ENCODE measurements around the gene RNF14.

RNF14 gene

GRCh38 chr5:141931694-141932093 lies 37.2 kb upstream of the RNF14 start:
- Histone ChIP-seq H3K9me3 (ENCODE audit: control insufficient read depth, low read length) (no peaks in the 10 kb centered on the region), H3K27ac (ENCODE audit: insufficient read depth, low read length, poor library complexity, severe bottlenecking) (no peak overlapping the region), H3K27me3 (replicated peaks; ENCODE audit: control insufficient read depth, insufficient read depth, low read length, poor library complexity, severe bottlenecking) (no peaks in the 10 kb centered on the region), H3K4me3 (ENCODE audit: insufficient read depth, low read depth, low read length, poor library complexity, severe bottlenecking) (no peak overlapping the region), H3K36me3 (ENCODE audit: control insufficient read depth, insufficient read depth, low read length) (peaks cover 87% of the 10 kb centered on the region), H3K4me1 (ENCODE audit: control insufficient read depth, insufficient read depth, low read length, poor library complexity, severe bottlenecking) (no peaks in the 10 kb centered on the region)
- no peak for DNase-seq

GRCh38 chr5:141933151-141933550 lies 35.8 kb upstream of the RNF14 start:
- Histone ChIP-seq H3K9me3 (ENCODE audit: control insufficient read depth, low read length) (no peaks in the 10 kb centered on the region), H3K27ac (ENCODE audit: insufficient read depth, low read length, poor library complexity, severe bottlenecking) (no peak overlapping the region), H3K36me3 (ENCODE audit: control insufficient read depth, insufficient read depth, low read length) (peaks cover 81% of the 10 kb centered on the region), H3K27me3 (replicated peaks; ENCODE audit: control insufficient read depth, insufficient read depth, low read length, poor library complexity, severe bottlenecking) (no peaks in the 10 kb centered on the region), H3K4me3 (ENCODE audit: insufficient read depth, low read depth, low read length, poor library complexity, severe bottlenecking) (no peak overlapping the region), H3K4me1 (ENCODE audit: control insufficient read depth, insufficient read depth, low read length, poor library complexity, severe bottlenecking) (no peaks in the 10 kb centered on the region)
- DNase-seq, result no peak

- Histone ChIP-seq H3K27ac (ENCODE audit: insufficient read depth, low read length, poor library complexity, severe bottlenecking) (no peak overlapping the region), H3K27me3 (replicated peaks; ENCODE audit: control insufficient read depth, insufficient read depth, low read length, poor library complexity, severe bottlenecking) (no peaks in the 10 kb centered on the region), H3K36me3 (ENCODE audit: control insufficient read depth, insufficient read depth, low read length) (peaks cover 77% of the 10 kb centered on the region), H3K9me3 (ENCODE audit: control insufficient read depth, low read length) (no peaks in the 10 kb centered on the region), H3K4me1 (ENCODE audit: control insufficient read depth, insufficient read depth, low read length, poor library complexity, severe bottlenecking) (no peaks in the 10 kb centered on the region), H3K4me3 (ENCODE audit: insufficient read depth, low read depth, low read length, poor library complexity, severe bottlenecking) (no peak overlapping the region)
- no peak for DNase-seq
These were observed 34.6 kb upstream of the RNF14 start for GRCh38 chr5:141934099-141934844.

- Histone ChIP-seq H3K27me3 (replicated peaks; ENCODE audit: control insufficient read depth, insufficient read depth, low read length, poor library complexity, severe bottlenecking) (no peaks in the 10 kb centered on the region), H3K9me3 (ENCODE audit: control insufficient read depth, low read length) (no peaks in the 10 kb centered on the region), H3K4me3 (ENCODE audit: insufficient read depth, low read depth, low read length, poor library complexity, severe bottlenecking) (no peak overlapping the region), H3K4me1 (ENCODE audit: control insufficient read depth, insufficient read depth, low read length, poor library complexity, severe bottlenecking) (no peaks in the 10 kb centered on the region), H3K36me3 (ENCODE audit: control insufficient read depth, insufficient read depth, low read length) (peaks cover 73% of the 10 kb centered on the region), H3K27ac (ENCODE audit: insufficient read depth, low read length, poor library complexity, severe bottlenecking) (no peak overlapping the region)
- DNase-seq, result no peak
These were observed 33.4 kb upstream of the RNF14 start for GRCh38 chr5:141935538-141935937.

- Histone ChIP-seq H3K4me1 (ENCODE audit: control insufficient read depth, insufficient read depth, low read length, poor library complexity, severe bottlenecking) (no peaks in the 10 kb centered on the region), H3K27ac (ENCODE audit: insufficient read depth, low read length, poor library complexity, severe bottlenecking) (no peak overlapping the region), H3K36me3 (ENCODE audit: control insufficient read depth, insufficient read depth, low read length) (peaks cover 30% of the 10 kb centered on the region)
These were observed 28.1 kb upstream of the RNF14 start for GRCh38 chr5:141940695-141941271.

GRCh38 chr5:141941307-141941706 lies 27.6 kb upstream of the RNF14 start:
- no peak overlapping the region for H3K4me3 ChIP-seq (ENCODE audit: insufficient read depth, low read depth, low read length, poor library complexity, severe bottlenecking)
- no peak overlapping the region for H3K27ac ChIP-seq (ENCODE audit: insufficient read depth, low read length, poor library complexity, severe bottlenecking)
- DNase-seq, result no peak
- no peaks in the 10 kb centered on the region for H3K4me1 ChIP-seq (ENCODE audit: control insufficient read depth, insufficient read depth, low read length, poor library complexity, severe bottlenecking)
- no peaks in the 10 kb centered on the region for H3K9me3 ChIP-seq (ENCODE audit: control insufficient read depth, low read length)
- no peaks in the 10 kb centered on the region for H3K27me3 ChIP-seq (replicated peaks; ENCODE audit: control insufficient read depth, insufficient read depth, low read length, poor library complexity, severe bottlenecking)
- H3K36me3 ChIP-seq (ENCODE audit: control insufficient read depth, insufficient read depth, low read length), result peaks cover 27% of the 10 kb centered on the region

More at GRCh38 chr5:141940695-141941271, 28.1 kb upstream of the RNF14 start:
- DNase-seq, result no peak
- Histone ChIP-seq H3K4me3 (ENCODE audit: insufficient read depth, low read depth, low read length, poor library complexity, severe bottlenecking) (no peak overlapping the region), H3K9me3 (ENCODE audit: control insufficient read depth, low read length) (no peaks in the 10 kb centered on the region), H3K27me3 (replicated peaks; ENCODE audit: control insufficient read depth, insufficient read depth, low read length, poor library complexity, severe bottlenecking) (no peaks in the 10 kb centered on the region)

GRCh38 chr5:141941779-141942178 lies 27.1 kb upstream of the RNF14 start:
- no peak overlapping the region for H3K4me3 ChIP-seq (ENCODE audit: insufficient read depth, low read depth, low read length, poor library complexity, severe bottlenecking)
- peaks cover 22% of the 10 kb centered on the region for H3K36me3 ChIP-seq (ENCODE audit: control insufficient read depth, insufficient read depth, low read length)
- H3K27ac ChIP-seq (ENCODE audit: insufficient read depth, low read length, poor library complexity, severe bottlenecking), result no peak overlapping the region
- H3K9me3 ChIP-seq (ENCODE audit: control insufficient read depth, low read length), result no peaks in the 10 kb centered on the region
- H3K27me3 ChIP-seq (replicated peaks; ENCODE audit: control insufficient read depth, insufficient read depth, low read length, poor library complexity, severe bottlenecking), result no peaks in the 10 kb centered on the region
- no peaks in the 10 kb centered on the region for H3K4me1 ChIP-seq (ENCODE audit: control insufficient read depth, insufficient read depth, low read length, poor library complexity, severe bottlenecking)
- no peak for DNase-seq

- no peak for DNase-seq
- Histone ChIP-seq H3K4me1 (ENCODE audit: control insufficient read depth, insufficient read depth, low read length, poor library complexity, severe bottlenecking) (no peaks in the 10 kb centered on the region), H3K9me3 (ENCODE audit: control insufficient read depth, low read length) (no peaks in the 10 kb centered on the region), H3K4me3 (ENCODE audit: insufficient read depth, low read depth, low read length, poor library complexity, severe bottlenecking) (no peak overlapping the region), H3K36me3 (ENCODE audit: control insufficient read depth, insufficient read depth, low read length) (peaks cover 20% of the 10 kb centered on the region), H3K27me3 (replicated peaks; ENCODE audit: control insufficient read depth, insufficient read depth, low read length, poor library complexity, severe bottlenecking) (no peaks in the 10 kb centered on the region), H3K27ac (ENCODE audit: insufficient read depth, low read length, poor library complexity, severe bottlenecking) (no peak overlapping the region)
These were observed 26.6 kb upstream of the RNF14 start for GRCh38 chr5:141942185-141942857.

- no peak for DNase-seq
- H3K4me1 ChIP-seq (ENCODE audit: control insufficient read depth, insufficient read depth, low read length, poor library complexity, severe bottlenecking), result no peaks in the 10 kb centered on the region
- peaks cover 9% of the 10 kb centered on the region for H3K36me3 ChIP-seq (ENCODE audit: control insufficient read depth, insufficient read depth, low read length)
- no peak overlapping the region for H3K27ac ChIP-seq (ENCODE audit: insufficient read depth, low read length, poor library complexity, severe bottlenecking)
- no peak overlapping the region for H3K4me3 ChIP-seq (ENCODE audit: insufficient read depth, low read depth, low read length, poor library complexity, severe bottlenecking)
- H3K9me3 ChIP-seq (ENCODE audit: control insufficient read depth, low read length), result no peaks in the 10 kb centered on the region
- H3K27me3 ChIP-seq (replicated peaks; ENCODE audit: control insufficient read depth, insufficient read depth, low read length, poor library complexity, severe bottlenecking), result no peaks in the 10 kb centered on the region
These were observed 24.8 kb upstream of the RNF14 start for GRCh38 chr5:141944076-141944475.

- H3K27ac ChIP-seq (ENCODE audit: insufficient read depth, low read length, poor library complexity, severe bottlenecking), result no peak overlapping the region
- H3K36me3 ChIP-seq (ENCODE audit: control insufficient read depth, insufficient read depth, low read length), result no peaks in the 10 kb centered on the region
- H3K4me1 ChIP-seq (ENCODE audit: control insufficient read depth, insufficient read depth, low read length, poor library complexity, severe bottlenecking), result no peaks in the 10 kb centered on the region
- H3K4me3 ChIP-seq (ENCODE audit: insufficient read depth, low read depth, low read length, poor library complexity, severe bottlenecking), result no peak overlapping the region
- H3K27me3 ChIP-seq (replicated peaks; ENCODE audit: control insufficient read depth, insufficient read depth, low read length, poor library complexity, severe bottlenecking), result no peaks in the 10 kb centered on the region
- no peaks in the 10 kb centered on the region for H3K9me3 ChIP-seq (ENCODE audit: control insufficient read depth, low read length)
- no peak for DNase-seq
These were observed 23.3 kb upstream of the RNF14 start for GRCh38 chr5:141945511-141946051.

Data from effector memory CD4-positive, alpha-beta T cell (primary cell).